SW 1271 (cell line): ENCODE results near the gene PPP2R2B.

ENCODE experiments used
- DNase-seq, 2 experiments: peaks; one replicate each; lab custom pipeline; 2025; lab: John Stamatoyannopoulos, UW

The PPP2R2B gene

GRCh38 chr5:146884066-146884626 is 5.6 kb upstream of the PPP2R2B start:
- DNase-seq: no peak

DNA sequence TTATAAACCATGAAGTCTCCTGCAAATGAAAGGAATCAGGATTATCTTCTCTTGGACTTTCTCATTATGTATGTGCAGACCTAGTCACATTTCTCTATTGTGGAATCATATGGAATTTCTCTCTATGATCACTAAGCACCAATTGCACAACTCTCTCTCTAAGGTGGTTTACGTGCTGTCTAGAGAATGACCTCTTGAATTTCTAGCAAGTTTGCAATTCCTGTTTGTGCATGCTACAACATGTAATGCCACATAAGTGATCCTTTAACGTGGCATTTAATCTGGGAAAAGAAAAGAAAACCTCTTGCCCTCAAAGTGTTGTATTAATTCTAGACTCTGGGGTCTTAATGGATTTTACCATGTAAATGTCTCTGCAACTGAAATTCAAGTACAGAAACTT is 5.0 kb upstream of the PPP2R2B start:
- no peak for DNase-seq

GRCh38 chr5:146880966-146881365 is 2.4 kb upstream of the PPP2R2B start:
- DNase-seq: no peak

- no peak for DNase-seq
Measured at GRCh38 chr5:146877783-146878475, 628 bp downstream of the PPP2R2B start.

DNA sequence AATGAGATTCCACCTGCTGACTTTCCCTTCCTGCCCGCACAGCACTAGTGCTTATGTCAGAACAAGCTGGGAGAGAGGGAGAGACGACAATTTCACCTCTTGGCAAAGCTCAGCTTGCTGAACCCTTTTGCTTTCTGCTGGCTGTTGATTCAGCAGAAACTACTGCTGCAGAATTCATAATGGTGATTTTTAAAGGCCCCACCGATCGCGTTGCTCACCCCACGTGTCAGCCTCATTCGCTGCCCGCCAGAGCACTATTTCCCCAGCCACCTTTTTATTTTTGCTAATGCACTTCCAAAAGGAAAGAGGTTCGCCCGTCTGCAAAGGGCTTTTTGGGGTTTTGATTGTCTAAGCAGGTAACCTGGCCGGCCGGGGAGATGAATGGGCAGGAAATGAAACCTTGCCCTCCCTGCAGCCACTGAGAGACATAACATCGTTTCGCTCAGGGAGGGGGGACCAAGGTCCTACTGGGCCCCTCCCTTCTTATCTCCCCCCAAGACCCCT is 1.3 kb downstream of the PPP2R2B start:
- no peak for DNase-seq

DNA sequence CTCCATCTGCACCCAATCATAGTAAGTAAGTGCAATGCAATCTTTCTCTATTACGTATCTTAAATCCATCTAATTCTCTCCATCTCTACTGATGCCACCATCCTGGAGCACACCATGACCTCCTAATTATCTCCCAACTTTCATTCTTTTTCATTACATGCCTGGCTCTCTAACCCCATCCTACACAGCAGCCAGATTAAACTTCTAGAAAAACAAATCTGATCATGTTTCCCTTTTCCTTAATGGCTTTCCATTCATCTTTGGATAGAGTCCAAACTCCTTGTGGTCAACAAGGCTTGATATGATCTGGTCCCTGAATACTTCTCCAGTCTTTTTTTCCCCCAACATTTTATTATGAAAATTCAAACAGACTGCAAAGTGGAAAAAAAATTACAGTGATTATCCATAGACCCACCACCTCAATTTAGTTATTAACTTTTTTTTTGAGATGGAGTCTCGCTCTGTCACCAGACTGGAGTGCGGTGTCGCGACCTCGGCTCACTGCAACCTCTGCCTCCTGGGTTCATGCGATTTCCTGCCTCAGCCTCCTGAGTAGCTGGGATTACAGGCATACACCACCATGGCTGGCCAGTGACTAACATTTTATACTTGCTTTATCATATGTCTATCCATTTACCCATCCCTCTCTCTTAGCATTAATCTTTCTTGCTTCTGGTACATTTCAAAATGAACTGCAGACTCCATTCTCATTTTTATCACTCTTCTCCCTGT is 5.2 kb downstream of the PPP2R2B start:
- no peak for DNase-seq

DNA sequence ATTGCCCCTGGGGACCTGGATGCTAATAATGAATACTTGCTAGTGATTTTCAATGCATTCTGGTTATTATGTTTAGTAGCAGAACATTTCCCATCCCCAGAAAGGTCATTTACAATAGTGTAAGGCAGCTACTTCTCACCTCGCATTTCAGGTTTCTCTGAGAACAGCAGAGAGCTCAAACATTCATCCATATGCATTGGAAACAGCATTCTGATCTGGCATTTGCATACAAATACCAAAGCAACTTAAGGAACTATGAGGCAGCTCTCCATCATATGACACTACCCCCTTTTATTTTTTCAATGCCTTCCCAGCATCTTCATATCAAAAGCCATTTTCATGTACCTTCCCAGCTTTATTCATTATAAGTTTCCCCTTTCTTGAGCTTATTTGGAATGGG is 6.4 kb downstream of the PPP2R2B start:
- no peak for DNase-seq

- DNase-seq: no peak
Measured at GRCh38 chr5:146867996-146868708, 10.4 kb downstream of the PPP2R2B start.

DNA sequence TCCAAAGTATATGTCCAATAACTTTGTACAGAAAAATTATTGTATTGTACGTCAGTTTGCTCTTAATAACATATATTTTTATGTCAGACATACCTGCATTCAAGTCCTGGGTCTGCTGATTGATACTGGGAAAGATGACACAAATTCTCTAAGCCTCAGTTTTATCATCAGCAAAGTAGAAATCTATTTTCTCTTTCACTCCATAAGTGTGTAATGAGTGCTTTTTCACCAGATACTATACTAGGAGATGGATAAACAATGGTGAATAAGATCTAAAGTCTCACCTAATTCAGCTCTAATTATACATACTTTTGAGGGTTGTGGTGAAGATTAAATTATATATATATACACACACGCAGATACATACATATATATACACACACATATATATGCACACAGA is 12.3 kb downstream of the PPP2R2B start:
- DNase-seq: no peak

DNA sequence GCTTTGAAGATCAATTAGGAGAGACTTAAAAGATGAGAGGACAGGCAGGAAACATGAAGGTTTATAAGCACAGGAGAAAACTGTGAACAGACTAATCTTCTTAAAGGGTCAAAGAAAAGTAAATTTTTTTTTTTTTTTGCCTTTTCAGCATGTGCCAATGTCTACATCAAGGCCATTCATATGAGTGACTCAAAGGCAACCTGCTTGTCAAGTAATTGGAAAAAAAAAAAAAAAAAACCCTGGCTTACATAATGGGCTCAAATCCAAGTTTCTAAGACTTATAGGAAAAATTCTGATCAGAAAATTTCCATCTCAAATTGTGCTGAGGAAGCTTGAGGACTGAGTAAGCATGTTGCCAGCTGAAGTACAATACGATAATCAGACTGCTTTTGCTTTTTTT is 15.9 kb downstream of the PPP2R2B start:
- DNase-seq: no peak

DNA sequence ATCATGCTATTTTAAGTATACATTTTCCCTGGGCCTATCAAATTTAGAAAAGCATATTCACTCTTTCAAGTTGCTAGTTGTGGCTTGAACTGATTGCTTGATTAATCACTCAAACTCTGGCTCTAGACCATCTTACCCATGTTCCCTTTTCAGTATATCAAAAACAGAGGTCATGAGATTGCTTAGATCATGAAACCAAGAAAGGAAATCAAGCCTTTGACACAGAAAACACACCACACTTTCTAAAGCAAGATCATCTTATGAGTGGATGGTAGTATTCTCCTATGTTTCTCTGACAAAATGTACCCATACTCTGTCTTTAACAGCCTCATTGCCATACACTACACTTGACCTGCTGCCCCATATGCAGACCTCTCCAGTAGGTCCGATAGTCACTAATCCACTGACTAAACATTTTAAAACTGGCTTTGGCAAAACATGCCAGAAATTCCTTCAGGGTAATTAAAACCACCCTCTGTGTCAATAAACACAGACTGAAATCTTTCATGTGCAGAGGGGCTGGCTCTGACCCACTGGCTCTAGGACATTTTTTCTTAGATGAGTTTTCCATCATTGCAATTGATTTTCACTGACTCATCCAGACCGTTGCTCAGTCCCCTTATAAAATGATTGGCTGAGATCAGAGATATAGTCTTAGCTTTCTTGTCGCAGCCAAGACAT is 18.2 kb downstream of the PPP2R2B start:
- DNase-seq: no peak

DNA sequence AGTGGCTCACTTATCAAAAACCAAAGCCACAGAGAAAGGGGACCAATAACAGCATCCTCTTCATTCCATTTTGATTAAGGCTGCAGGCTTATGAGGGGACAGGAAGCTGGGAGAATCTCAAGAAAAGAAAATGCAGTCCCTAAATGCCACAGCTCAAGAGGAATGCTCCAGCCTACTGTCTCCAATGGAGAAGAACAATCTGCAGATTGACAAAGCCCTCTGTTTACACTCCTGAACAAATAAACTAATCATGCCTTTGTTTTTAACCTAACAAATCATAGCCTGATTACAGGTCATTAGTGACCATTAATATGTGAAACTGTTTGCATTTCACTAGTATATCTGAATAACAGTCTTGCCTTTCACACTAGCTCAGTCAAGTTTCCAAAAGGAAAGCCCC is 26.5 kb downstream of the PPP2R2B start:
- DNase-seq: no peak

DNA sequence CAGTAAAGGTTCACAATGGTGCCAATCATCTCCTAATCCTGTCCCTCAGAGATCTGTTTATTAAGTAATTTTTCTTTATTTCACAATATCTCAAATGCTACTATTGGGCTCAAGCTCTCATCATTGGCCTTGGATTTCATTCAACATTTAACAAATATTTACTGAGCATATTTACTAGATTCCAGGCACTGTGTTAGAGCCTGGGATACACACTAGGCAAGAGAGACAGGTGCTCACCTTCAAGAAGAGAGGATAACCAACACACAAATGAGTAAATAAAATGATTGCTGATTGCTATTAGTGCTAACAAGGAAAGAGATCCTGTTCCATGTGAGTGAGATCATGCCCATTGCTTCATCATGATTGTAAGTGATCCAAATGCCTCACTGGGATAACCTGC is 27.4 kb downstream of the PPP2R2B start:
- no peak for DNase-seq

GRCh38 chr5:146849694-146850303 is 28.8 kb downstream of the PPP2R2B start:
- no peak for DNase-seq

DNA sequence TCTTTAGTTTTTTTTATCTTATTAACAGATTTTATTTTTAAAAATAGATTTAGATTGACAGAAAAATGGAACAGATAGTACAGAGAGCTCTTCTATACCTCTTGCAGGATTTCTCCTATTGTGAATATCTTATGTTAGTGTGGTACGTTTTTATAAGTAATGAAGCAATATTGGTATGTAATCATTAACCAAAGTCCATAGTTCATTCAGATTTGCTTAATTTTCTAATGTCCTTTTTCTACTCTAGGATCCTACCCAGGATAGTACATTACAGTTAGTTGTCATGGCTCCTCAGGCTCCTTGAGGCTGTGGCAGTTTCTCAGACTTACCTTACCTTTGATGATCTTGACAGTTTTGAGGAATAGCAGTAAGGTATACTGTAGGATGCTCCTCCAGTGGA is 30.4 kb downstream of the PPP2R2B start:
- DNase-seq: no peak

GRCh38 chr5:146840016-146840415 is 38.5 kb downstream of the PPP2R2B start:
- no peak for DNase-seq

GRCh38 chr5:146836226-146836842 is 42.2 kb downstream of the PPP2R2B start:
- no peak for DNase-seq

DNA sequence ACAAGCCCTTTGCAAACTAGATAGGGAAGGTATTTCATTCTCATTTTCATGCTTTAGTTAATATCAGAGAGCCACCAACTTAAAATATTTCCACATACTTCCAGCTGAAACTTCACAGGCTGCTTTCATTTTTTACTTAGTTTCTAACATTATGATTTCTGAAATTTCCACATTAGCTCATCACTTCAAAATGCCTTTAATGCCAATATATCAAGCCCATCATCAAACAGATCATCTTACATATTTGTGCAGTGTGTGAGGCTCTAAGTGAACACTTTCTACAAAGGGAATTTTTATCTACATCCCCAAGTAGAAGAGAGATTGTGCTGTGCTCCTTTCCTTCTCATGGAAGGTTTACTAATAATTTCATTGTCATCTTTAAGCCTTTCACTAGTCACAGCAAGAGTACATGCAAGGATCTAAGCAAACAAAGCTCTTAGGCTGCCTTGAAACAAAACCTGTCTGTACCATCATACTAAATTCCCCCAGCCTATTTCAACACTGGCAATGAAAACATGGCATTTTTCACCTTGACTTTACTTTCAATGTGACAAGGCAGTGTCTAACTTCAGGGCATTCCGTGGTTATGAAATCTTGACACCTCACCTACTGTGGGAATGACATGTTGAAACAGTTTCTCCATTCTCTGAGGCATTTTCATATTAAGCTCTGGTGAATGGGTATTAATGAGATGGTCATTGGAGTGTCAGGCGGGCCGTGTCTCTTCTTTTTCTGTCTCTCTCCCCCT is 45.4 kb downstream of the PPP2R2B start:
- no peak for DNase-seq

DNA sequence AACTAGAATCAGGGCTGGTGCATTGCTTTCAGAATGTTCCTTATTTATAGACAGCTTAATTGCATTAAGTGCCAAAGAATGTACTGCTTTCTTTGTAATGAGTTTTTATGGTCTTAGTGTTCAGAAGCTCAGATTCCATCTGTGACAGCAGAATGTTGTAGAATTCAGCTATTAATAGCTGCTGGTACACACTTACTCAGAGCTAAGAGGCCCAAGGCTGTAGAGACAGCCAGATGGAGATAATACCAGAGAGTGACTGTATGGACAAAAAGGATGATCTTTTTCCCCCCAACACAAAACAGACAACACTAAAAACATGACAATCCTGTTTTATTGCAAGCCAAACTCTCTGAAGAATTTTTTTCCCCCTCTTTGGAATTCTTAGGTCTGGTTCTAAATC is 50.2 kb downstream of the PPP2R2B start:
- no peak for DNase-seq

DNA sequence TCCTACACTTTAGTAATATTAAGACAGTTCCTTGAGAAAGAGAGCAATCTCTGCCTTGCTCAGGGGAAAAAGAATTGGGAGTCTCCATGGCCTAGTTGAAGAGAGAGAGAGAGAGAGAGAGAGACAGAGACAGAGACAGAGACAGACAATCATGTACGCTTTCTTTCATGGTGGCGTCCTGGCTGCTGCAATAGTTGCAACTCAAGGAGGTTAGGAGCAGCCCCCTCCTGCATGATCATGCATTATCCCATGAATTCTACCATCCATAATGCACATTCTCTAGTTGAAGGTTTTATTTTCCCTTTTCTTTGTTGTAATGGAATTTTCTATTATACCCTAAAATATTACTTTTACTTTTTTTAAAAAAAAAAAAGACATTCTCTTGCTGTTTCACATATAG is 50.7 kb downstream of the PPP2R2B start:
- DNase-seq: no peak
